WERI-Rb-1 (cell line): Measurements from ENCODE around the gene TFB1M.

ENCODE experiments used
- DNase-seq: peaks from one replicate; pipeline ENCODE4 v3.0.0-alpha.2; 2020
- H3K27ac ChIP-seq: fragments of 250-450 bp; sonication (Bioruptor Pico); 2 replicates; pipeline ENCODE4 v1.5.1; 2020; ENCODE audit warnings: mild to moderate bottlenecking, moderate library complexity
- H3K27me3 ChIP-seq: fragments of 250-450 bp; sonication (Bioruptor Pico); 2 replicates; pipeline ENCODE4 v1.5.1; 2021; ENCODE audit warnings: mild to moderate bottlenecking, low read depth, moderate library complexity; ENCODE audit not compliant: insufficient read depth, severe bottlenecking
- H3K36me3 ChIP-seq: fragments of 250-450 bp; sonication (Bioruptor Pico); 2 replicates; pipeline ENCODE4 v1.5.1; 2020; ENCODE audit warnings: mild to moderate bottlenecking, moderate library complexity
- H3K4me3 ChIP-seq: 2 replicates; pipeline ENCODE4 v1.5.1; 2011; ENCODE audit warnings: low read depth, mild to moderate bottlenecking, control low read depth, low read length
- H3K9me3 ChIP-seq: fragments of 250-450 bp; sonication (Bioruptor Pico); 2 replicates; pipeline ENCODE4 v1.5.1; 2021; ENCODE audit warnings: mild to moderate bottlenecking, moderate library complexity; ENCODE audit not compliant: severe bottlenecking
- TF ChIP-seq, protein P1 (sequence below): IDR thresholded peaks from 2 replicates; pipeline ENCODE4 v1.5.1; 2011; ENCODE audit warnings: low read depth, mild to moderate bottlenecking, control low read depth, inconsistent platforms, low read length

The TFB1M gene

DNA sequence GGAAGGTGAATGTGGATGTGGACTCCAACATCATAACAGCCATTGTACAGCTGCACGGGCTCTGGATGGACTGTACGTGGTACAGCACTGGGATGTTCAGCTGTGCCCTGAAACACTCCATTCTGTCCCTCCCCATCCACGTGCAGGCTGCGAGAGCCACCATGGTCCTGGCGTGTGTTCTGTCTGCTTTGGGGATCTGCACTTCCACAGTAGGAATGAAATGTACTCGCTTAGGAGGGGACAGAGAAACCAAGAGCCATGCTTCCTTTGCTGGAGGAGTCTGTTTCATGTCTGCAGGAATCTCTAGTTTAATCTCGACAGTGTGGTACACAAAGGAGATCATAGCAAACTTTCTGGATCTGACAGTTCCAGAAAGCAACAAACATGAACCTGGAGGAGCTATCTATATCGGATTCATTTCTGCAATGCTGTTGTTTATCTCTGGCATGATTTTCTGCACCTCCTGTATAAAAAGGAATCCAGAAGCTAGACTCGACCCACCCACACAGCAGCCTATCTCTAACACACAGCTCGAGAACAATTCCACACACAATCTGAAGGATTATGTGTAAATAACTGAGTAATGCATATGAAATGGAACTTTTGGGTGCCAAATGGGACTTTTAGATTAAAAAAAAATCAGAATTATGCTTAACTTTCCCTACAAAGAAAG lies 38.3 kb downstream of the TFB1M start:
- DNase-seq = no peak
- TF ChIP-seq, protein P1, sequence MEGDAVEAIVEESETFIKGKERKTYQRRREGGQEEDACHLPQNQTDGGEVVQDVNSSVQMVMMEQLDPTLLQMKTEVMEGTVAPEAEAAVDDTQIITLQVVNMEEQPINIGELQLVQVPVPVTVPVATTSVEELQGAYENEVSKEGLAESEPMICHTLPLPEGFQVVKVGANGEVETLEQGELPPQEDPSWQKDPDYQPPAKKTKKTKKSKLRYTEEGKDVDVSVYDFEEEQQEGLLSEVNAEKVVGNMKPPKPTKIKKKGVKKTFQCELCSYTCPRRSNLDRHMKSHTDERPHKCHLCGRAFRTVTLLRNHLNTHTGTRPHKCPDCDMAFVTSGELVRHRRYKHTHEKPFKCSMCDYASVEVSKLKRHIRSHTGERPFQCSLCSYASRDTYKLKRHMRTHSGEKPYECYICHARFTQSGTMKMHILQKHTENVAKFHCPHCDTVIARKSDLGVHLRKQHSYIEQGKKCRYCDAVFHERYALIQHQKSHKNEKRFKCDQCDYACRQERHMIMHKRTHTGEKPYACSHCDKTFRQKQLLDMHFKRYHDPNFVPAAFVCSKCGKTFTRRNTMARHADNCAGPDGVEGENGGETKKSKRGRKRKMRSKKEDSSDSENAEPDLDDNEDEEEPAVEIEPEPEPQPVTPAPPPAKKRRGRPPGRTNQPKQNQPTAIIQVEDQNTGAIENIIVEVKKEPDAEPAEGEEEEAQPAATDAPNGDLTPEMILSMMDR = no peak
- no peaks in the 10 kb centered on the region for H3K27me3 ChIP-seq
- H3K27ac ChIP-seq = no peak overlapping the region
- no peaks in the 10 kb centered on the region for H3K9me3 ChIP-seq
- H3K36me3 ChIP-seq = peaks cover 7% of the 10 kb centered on the region; the same call in 1 of the 2 replicates
- no peak overlapping the region for H3K4me3 ChIP-seq

DNA sequence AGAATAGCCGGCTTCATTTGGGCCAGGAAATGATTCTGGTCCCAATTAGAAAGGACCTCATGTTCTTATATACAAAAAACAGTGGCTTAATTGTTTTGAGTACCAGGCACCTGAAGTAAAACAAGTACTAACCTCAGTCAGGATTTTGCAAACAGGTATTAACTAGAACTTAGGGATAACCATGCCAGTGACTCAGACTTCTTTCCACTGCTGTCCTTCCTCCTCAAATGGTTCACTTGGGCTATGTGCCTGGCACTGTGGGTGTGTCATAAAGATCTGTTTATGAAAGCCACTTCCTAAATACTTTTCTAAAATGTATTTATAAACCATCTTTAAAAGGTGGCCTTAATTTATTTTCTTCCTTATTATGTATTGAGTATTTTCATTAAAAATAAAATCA lies 39.8 kb downstream of the TFB1M start:
- peaks cover 7% of the 10 kb centered on the region; the same call in 1 of the 2 replicates for H3K36me3 ChIP-seq
- DNase-seq = no peak
- H3K27me3 ChIP-seq = no peaks in the 10 kb centered on the region
- H3K4me3 ChIP-seq = no peak overlapping the region
- TF ChIP-seq, protein P1 = no peak
- H3K9me3 ChIP-seq = no peaks in the 10 kb centered on the region
- no peak overlapping the region for H3K27ac ChIP-seq

DNA sequence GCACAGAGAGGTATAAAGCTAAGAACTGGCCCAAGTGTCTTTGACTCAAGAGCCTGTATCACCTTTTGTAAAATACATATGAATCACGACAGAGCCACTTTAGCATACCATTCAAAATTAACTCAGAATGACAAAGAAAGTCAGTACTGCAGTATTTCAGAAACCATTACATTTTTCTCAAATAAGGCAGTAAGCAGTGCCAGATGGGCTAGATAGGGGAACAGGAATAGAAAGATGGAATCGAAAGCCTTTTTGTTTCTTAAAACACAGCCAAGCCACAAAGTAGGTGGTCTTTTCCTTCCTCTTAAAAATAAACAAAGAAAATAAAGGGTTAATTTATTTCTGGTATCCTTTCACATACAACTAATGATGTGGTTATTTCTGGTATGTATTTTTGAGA lies 40.2 kb downstream of the TFB1M start:
- Histone ChIP-seq H3K27me3 (no peaks in the 10 kb centered on the region), H3K36me3 (peaks cover 7% of the 10 kb centered on the region; the same call in 1 of the 2 replicates), H3K4me3 (no peak overlapping the region), H3K27ac (no peak overlapping the region), H3K9me3 (no peaks in the 10 kb centered on the region)
- DNase-seq = no peak
- TF ChIP-seq, protein P1 = no peak

DNA sequence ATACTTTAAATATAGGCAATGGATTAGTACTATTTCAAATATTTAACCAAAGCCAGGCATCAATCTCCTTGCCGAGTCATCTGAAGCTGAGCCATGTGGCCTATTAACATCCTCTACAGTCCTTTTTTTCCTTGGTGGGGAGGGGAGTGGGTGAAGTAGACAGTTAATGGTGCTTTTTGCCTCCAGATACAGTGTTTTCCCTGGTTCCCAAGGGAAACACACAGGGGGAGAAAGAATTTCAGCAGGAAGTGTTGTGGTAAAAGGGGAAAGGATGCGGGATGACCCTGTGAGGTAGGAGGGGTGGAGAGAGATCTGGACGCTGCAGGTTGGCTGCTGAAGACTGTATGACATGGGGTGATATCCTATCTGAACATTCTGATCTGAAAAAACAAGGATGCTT lies 40.9 kb downstream of the TFB1M start:
- Histone ChIP-seq H3K27me3 (no peaks in the 10 kb centered on the region), H3K4me3 (no peak overlapping the region), H3K27ac (peak overlapping the region; percentile 20; the same call in 1 of the 2 replicates), H3K36me3 (peaks cover 4% of the 10 kb centered on the region; the same call in 1 of the 2 replicates), H3K9me3 (no peaks in the 10 kb centered on the region)
- TF ChIP-seq, protein P1 = no peak
- no peak for DNase-seq

DNA sequence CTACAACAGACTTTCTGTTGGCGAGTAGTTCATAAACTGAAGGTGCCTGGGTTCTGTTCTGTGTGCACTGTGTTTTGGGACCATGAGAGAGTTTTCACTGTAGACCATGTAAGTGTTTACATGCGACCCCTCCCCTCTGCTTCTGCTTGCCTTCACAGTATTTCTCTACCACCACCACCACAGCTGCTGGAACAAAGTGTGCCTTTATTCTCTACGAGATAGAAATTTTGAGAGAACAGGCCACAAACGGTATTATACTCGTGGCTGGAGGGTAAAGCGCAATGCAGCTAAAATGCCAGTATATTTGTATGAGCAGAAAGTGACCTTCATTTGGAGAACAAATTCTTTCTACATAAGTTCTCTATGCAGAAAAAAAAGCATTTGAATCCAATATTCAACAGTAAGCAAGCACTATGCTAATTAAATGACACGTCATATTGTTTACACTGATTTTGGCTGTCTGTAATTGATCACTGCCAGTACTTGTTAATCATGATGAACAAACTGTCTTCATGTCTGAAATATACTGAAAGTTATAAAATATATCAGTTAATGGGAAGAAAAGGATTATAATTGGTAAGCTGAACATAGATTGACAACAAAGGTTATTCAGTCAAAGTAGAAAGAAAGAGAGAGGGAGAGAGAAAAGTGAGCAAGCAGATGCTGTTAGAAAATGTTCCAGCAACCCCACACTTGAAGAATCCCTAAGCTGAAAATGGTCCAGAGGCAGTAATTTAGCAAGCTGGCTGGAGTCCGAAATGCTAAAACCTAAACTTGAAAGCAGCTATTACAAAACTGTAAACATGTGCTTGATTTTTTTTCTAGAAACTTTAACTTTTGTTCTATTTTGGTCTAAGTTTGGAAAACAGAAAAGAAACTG lies 41.7 kb downstream of the TFB1M start:
- TF ChIP-seq, protein P1 = no peak
- Histone ChIP-seq H3K4me3 (no peak overlapping the region), H3K36me3 (no peaks in the 10 kb centered on the region), H3K27me3 (no peaks in the 10 kb centered on the region), H3K27ac (peak overlapping the region; percentile 94; the same call in 1 of the 2 replicates), H3K9me3 (no peaks in the 10 kb centered on the region)
- DNase-seq = no peak
